HG02970 (cell line): Measurements from ENCODE around the gene NRG3.
"Not testable (repeated sequence)": the region's sequence is repeated elsewhere in the genome, so short reads cannot be mapped to it uniquely, and the experiment has no call there.

Experiments used
- ATAC-seq: cut with Tn5 transposase; IDR thresholded peaks from one replicate; pipeline ENCODE4 v1.9.1; 2021; ENCODE audit warnings: mild to moderate bottlenecking, moderate library complexity, moderate number of reproducible peaks; ENCODE audit not compliant: unreplicated experiment, low FRiP score

The NRG3 gene

DNA sequence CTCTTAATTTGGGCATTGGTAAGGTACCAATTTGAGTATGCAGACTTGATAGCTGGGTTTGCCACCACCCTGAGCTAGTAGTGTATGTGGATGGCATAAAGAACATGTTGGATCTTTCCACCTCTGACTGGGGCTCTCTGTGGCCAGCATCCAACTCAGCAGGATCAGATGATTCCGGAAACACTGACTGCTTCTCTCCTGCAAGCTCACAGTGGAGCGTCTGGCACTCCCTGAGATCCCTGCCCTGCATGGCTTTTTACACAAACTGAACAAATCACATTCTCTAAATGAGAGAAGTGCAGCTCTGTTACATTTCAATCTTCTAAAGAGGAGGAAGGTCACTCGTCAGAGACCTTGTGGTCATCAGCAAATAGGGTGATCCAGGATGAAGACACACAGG lies 1057.5 kb downstream of the NRG3 start:
- no peak for ATAC-seq

GRCh38 chr10:82934429-82934828 lies 1059.4 kb downstream of the NRG3 start:
- ATAC-seq = no peak

DNA sequence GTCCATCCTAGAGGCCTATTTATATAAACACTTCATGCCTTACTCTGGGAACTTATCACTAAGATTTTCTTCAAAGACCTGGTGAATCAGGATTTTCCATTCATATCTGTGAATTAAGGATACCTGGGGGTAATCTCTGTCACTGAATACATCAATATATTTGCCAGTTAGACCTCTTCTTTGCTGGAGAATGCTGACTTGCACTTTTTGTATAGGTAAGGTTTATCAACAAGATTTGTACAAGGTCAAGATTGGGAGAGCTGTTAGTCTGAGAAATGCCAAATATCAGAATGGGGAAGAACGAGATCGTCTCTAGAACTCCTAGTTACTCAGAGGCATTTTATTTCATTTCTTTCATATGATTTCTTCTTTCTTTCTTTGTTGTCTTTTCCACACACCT lies 1060.0 kb downstream of the NRG3 start:
- ATAC-seq = no peak

- ATAC-seq = no peak
Measured at GRCh38 chr10:82938331-82938730, 1063.3 kb downstream of the NRG3 start.

DNA sequence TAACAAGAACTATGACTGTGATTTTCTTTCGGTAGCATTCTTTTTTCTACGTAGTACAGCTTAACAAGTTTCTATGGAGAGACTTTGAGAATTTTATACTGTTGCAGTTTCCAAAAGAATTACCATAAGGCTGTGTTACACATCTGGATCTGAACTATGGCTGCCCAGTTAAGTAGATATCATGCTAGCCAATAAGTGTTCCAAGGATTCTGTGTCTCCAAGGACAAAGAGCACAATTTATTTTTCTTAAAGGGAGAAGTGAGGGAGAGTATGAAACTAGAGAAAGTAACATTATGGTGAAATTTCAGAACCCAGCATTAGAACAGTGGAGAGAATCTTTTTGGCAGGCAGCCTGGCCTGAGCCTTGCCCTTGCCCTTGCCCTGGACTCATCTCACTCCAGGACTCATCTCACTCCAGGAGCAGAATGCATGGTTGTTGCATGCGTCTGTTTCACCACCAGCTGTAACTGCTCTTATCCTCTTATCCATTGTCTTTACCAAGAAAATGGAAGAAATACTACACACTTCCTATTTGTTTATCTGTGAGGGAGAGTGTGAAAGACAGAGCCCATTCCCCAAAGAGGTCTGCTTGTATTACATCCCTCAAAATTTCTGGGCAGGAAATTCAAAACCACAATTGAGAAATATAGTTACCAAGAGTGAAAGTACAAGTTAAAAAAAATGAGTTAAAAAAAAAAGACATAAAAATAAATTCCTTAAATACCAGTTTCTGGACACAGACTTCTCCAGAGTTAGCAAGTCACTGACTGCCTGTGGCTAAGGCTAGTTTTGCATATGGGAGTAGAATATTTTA lies 1067.5 kb downstream of the NRG3 start:
- ATAC-seq = no peak

GRCh38 chr10:82943142-82943541 lies 1068.1 kb downstream of the NRG3 start:
- no peak for ATAC-seq

DNA sequence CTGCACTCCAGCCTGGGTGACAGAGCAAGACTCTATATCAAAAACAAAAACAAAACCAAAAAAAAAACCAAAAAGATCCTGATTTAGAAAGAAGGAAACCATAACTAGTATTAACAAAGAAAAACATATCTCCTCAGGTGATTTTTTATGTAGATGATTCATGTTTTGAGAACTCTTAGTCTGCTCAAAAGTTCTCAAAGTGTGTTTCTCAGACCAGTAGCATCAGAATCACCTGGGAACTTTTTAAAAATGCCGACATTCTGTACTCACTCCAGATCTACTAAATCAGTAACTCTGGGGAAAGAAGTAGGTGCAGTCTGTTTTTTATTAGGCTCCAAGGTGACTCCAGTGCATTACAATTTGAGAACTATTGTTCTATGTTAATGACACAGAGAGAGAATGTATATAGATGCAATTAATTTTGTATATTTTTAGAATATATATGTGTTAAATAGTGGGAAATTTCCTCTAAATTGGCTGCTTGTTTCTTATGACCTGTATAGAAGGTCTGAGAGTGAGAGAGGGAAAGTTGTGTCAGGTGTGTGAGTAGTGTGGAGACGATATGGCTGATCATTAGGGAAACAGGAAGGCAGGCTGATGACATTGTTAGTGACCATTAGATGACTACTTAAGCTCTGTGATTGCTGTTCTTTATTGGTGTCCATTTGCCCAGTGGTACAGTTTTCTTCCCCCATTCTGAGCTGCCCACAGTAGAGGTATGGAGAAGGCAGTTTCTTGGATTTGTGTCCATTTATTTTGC lies 1075.0 kb downstream of the NRG3 start:
- ATAC-seq = no peak

DNA sequence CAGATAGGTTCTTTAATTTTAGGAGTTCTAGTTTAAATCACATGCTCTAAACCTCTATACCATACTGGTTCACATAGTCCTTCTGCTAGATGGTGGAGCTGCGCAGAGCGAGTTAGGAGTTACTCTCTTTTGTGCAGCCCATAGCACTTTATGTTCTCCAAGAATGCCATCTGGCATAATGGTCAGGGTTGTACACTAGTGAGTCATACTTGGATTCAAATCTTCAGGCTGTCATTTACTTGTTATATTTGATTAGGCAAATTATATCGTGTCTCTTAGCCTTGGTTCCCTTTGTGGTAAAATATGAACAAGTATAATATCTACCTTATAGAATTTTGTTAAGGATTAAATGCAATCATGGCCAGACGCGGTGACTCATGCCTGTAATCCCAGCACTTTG lies 1078.3 kb downstream of the NRG3 start:
- ATAC-seq = no peak

- ATAC-seq = no peak
Measured at GRCh38 chr10:82953909-82954308, 1078.9 kb downstream of the NRG3 start.

DNA sequence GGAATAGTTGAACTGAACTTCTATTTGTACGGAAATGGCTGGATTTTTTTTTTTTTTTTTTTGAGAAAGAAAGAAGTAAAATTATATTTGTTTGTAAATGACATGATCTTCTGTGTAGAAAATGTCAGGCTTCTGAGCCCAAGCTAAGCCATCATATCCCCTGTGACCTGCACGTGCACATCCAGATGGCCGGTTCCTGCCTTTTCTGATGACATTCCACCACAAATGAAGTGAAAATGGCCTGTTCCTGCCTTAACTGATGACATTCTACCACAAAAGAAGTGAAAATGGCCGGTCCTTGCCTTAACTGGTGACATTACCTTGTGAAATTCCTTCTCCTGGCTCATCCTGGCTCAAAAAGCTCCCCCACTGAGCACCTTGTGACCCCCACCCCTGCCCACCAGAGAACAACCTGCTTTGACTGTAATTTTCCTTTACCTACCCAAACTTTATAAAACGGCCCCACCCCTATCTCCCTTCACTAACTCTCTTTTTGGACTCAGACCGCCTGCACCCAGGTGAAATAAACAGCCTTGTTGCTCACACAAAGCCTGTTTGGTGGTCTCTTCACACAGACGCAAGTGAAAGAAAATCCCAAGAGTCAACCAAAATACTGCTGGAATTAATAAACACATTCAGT lies 1085.5 kb downstream of the NRG3 start:
- not testable (repeated sequence) for ATAC-seq

DNA sequence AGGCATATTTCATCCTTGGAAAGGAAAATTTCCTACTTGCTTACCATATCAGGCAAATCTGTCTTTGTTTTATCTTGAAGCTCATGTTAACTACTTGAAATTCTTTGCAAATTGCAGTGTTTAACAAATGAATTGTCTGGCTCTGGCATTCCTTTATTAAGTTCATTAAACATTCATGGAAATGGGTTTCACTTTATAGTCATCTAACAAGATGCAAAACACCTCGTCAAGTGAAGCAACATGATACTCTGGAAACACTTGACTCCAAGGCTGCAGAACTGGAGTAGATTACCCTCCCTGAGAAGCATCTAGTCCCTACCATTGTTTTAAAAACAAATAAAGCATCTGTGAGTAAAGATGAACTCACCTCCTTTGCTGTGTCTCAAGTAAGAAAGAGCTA lies 1086.9 kb downstream of the NRG3 start:
- ATAC-seq = no peak

GRCh38 chr10:82966130-82966529 lies 1091.1 kb downstream of the NRG3 start:
- no peak for ATAC-seq

- ATAC-seq = no peak
Measured at GRCh38 chr10:82968533-82968932, 1093.5 kb downstream of the NRG3 start.

GRCh38 chr10:82969405-82969804 lies 1094.4 kb downstream of the NRG3 start:
- ATAC-seq = no peak

DNA sequence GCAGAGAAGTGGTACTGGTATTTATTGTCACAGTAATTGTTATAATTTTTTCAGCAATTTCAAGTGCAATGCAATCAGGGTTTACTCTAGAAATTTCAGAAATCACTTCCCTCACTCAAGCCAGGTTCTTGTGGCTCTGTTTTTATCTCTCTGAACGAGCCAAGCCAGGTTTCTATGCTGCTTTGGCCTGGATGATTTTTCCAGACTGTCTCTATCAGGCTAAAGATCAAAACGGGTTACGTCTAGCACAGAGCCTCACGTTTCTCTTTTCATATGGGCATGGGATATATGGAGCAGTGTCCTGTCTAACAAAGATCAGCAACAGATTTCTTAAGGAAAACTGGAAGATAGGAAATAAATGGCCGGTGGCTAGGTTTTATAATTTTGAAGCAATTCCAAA lies 1105.3 kb downstream of the NRG3 start:
- no peak for ATAC-seq

DNA sequence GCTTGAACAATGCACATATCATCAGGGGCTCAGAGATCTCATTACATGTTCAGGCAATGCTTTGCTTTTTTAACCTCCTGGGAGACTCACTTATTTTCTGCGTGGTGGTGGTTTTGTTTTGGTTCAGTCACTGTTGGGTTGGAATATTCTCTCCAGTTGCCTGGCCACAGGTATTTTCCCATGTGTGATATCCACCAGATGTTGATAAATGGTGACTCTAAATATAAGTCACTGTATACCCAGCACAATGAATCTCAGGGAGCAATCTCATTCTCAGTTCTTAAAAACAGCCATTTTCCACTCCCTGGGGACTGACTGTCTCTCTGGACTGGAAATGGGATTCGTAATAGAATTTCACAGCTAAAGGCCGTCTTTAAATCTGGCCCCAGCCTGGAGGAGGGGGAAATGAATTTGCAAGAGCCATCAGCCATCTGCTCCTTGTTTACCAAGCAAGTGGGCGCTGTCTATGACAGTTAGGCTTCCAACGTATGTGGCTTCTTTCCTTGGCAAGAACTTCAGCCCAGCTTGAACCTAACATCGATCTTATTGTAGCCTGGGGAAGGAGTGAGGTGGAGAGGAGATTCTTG lies 1106.2 kb downstream of the NRG3 start:
- no peak for ATAC-seq

GRCh38 chr10:82982110-82982608 lies 1107.2 kb downstream of the NRG3 start:
- ATAC-seq = no peak

DNA sequence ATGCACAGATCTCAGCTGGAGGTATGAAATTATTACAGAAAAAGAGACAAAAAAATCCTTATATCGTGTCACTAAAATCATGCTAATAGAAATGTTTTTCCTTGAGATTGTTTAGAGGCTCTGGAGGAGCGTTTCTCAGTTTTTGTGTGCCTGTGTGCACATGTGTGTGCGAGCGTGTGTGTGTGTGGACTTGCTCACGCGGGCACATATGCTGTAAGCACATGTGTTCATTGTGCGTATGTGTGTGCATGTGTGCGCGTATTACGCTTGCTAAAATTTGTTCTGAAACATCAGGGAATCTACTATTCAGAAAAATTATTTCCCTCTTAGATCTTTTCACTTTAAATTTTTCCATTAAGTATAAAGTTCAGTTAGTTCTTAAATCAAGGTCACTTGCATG lies 1111.2 kb downstream of the NRG3 start:
- no peak for ATAC-seq

GRCh38 chr10:83006479-83006878 lies 1131.5 kb downstream of the NRG3 start:
- not testable (repeated sequence) for ATAC-seq

- no peak for ATAC-seq
Measured at GRCh38 chr10:83007510-83007909, 1132.5 kb downstream of the NRG3 start.

DNA sequence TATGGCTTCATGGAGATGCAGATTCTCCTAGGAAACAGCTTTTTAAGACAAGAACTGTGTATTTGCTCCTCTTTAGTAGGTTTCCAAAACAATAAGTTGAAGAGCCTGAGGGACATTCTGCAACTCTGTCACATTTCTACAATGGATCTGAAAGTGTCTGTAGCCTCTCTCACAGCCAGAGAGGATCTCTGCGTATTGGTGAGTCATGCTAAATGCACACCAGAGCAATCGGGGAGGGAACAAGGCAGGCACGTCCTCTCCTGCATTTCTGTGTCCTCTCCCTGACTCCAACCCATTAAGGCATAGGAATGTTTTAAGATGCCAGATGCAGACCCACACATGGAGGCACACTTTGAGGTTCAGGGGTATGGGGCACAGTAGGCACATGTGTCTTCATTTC lies 1137.9 kb downstream of the NRG3 start:
- no peak for ATAC-seq
